Keratinocyte (primary cell): ENCODE measurements around the gene FMN2. TPM values are rescaled to one million over a fixed set of nuclear protein-coding genes. Genes with fewer than 3 reads are reported as not detected.

Experiments
- DNase-seq: peaks from one replicate; pipeline ENCODE4 v3.0.0-alpha.2; 2011; ENCODE audit warnings: low read depth, missing footprints, low spot score
- FAIRE-seq: peaks from 2 replicates; lab custom pipeline; 2011; peaks lifted over from hg19 to GRCh38; lab: Jason Lieb, UNC
- H2AFZ ChIP-seq: 2 replicates; pipeline ENCODE4 v1.6.0; 2012; ENCODE audit warnings: low read length, control low read depth, inconsistent platforms; ENCODE audit not compliant: control insufficient read depth
- H3K27ac ChIP-seq: 2 replicates; pipeline ENCODE4 v1.5.1; 2011; ENCODE audit warnings: low read length; ENCODE audit not compliant: control insufficient read depth, insufficient read depth
- H3K27me3 ChIP-seq: 3 replicates; pipeline ENCODE4 v1.6.0; 2011; ENCODE audit warnings: low read length; ENCODE audit not compliant: control insufficient read depth, insufficient read depth; ENCODE audit errors: extremely low read depth
- H3K36me3 ChIP-seq, 2 experiments: 2 replicates in 1 of 2; 3 replicates in 1 of 2; pipeline ENCODE4 v1.5.1; 2011; ENCODE audit warnings: low read length in 2 of 2, mild to moderate bottlenecking in 1 of 2; ENCODE audit not compliant: control insufficient read depth in 2 of 2, insufficient read depth in 2 of 2; ENCODE audit errors: extremely low read depth in 1 of 2
- H3K4me1 ChIP-seq: 3 replicates; pipeline ENCODE4 v1.5.1; 2011; ENCODE audit warnings: low read length; ENCODE audit not compliant: control insufficient read depth, insufficient read depth; ENCODE audit errors: extremely low read depth
- H3K4me2 ChIP-seq: 3 replicates; pipeline ENCODE4 v1.6.0; 2011; ENCODE audit warnings: low read depth, low read length; ENCODE audit not compliant: control insufficient read depth, insufficient read depth; ENCODE audit errors: extremely low read depth
- H3K4me3 ChIP-seq, 3 experiments: fragments of 200-600 bp in 1 of 3; sonication (generic) in 1 of 3; 2 replicates in 2 of 3; 3 replicates in 1 of 3; pipeline ENCODE4 v1.5.1; 2011 to 2016; ENCODE audit warnings: low read length in 3 of 3, mild to moderate bottlenecking in 3 of 3, control low read depth in 2 of 3, inconsistent platforms in 1 of 3, low read depth in 1 of 3, mixed read lengths in 1 of 3, mixed run types in 1 of 3, moderate library complexity in 1 of 3; ENCODE audit not compliant: control insufficient read depth in 2 of 3, insufficient read depth in 2 of 3; ENCODE audit errors: extremely low read depth in 1 of 3
- H3K79me2 ChIP-seq: 2 replicates; pipeline ENCODE4 v1.6.0; 2012; ENCODE audit warnings: low read length; ENCODE audit not compliant: control insufficient read depth, insufficient read depth
- H3K9ac ChIP-seq: 3 replicates; pipeline ENCODE4 v1.6.0; 2011; ENCODE audit warnings: low read length; ENCODE audit not compliant: control insufficient read depth, insufficient read depth; ENCODE audit errors: extremely low read depth
- H3K9me1 ChIP-seq: 3 replicates; pipeline ENCODE4 v1.6.0; 2011; ENCODE audit warnings: low read length; ENCODE audit not compliant: control insufficient read depth, insufficient read depth; ENCODE audit errors: extremely low read depth
- H3K9me3 ChIP-seq: 2 replicates; pipeline ENCODE4 v1.5.1; 2012; ENCODE audit warnings: low read depth, low read length; ENCODE audit not compliant: control insufficient read depth
- H4K20me1 ChIP-seq: 3 replicates; pipeline ENCODE4 v1.6.0; 2011; ENCODE audit warnings: low read length; ENCODE audit not compliant: control insufficient read depth, insufficient read depth; ENCODE audit errors: extremely low read depth
- CTCF ChIP-seq, 3 experiments: IDR thresholded peaks in 1 of 3; conservative IDR thresholded peaks in 1 of 3; optimal IDR thresholded peaks in 1 of 3; 2 replicates in 2 of 3; 3 replicates in 1 of 3; pipeline versions ENCODE3 to v1.5.1; 2011; ENCODE audit warnings: low read length in 3 of 3, mild to moderate bottlenecking in 3 of 3, moderate library complexity in 2 of 3, control low read depth in 1 of 3, inconsistent platforms in 1 of 3; ENCODE audit not compliant: insufficient read depth in 2 of 3; ENCODE audit errors: extremely low read depth in 1 of 3
- EZH2 ChIP-seq: IDR thresholded peaks from one replicate; pipeline ENCODE4 v1.6.1; 2012; ENCODE audit warnings: inconsistent platforms, mild to moderate bottlenecking, low read length, moderate library complexity
- dilution Hi-C: fragments of 300-500 bp; cut with MboI; formaldehyde crosslinking; loops from one replicate; pipeline ENCODE4 v1.7.0; 2020; ENCODE audit warnings: low sequenced_read_pairs; ENCODE audit not compliant: extremely low pct_ligation_motif_present
- polyA plus RNA-seq, 5 experiments: library from polyadenylated mRNA; depleted of rRNA in 3 of 5; stranded (reverse) in 3 of 5; stranded (forward) in 1 of 5; unstranded in 1 of 5; fragments of >200 nt; gene quantifications; 1 replicate in 1 of 5; 2 replicates in 3 of 5; 3 replicates in 1 of 5; pipeline versions ENCODE4 v1.2.1 to v1.2.3, GENCODE V29; 2011 to 2012; ENCODE audit warnings: missing spikeins in 2 of 5, low read depth in 1 of 5, low replicate concordance in 1 of 5

FMN2 gene
- polyA plus RNA-seq, 1 donor (not counting 4 experiments of a cell fraction or from before 2014, with no cell fraction given), result not detected

GRCh38 chr1:240086726-240087125, 5.0 kb upstream of the FMN2 start:
- no peak overlapping the region for H3K4me2 ChIP-seq

GRCh38 chr1:240090014-240090413, 1.7 kb upstream of the FMN2 start:
- no peak for TF ChIP-seq EZH2
- H3K79me2 ChIP-seq, result no peaks in the 10 kb centered on the region
- H3K4me3 ChIP-seq, result no peak overlapping the region
- no peaks in the 10 kb centered on the region for H4K20me1 ChIP-seq
- H3K9me1 ChIP-seq, result no peaks in the 10 kb centered on the region
- H3K27me3 ChIP-seq, result peaks cover 36% of the 10 kb centered on the region
- H3K9me3 ChIP-seq, result no peaks in the 10 kb centered on the region
- dilution Hi-C loops, result no loop called here
- no peak overlapping the region for H2AFZ ChIP-seq
- no peaks in the 10 kb centered on the region for H3K36me3 ChIP-seq
- FAIRE-seq (no peak), DNase-seq (no peak)
- no peak overlapping the region for H3K27ac ChIP-seq
- H3K4me2 ChIP-seq, result no peak overlapping the region
- H3K4me1 ChIP-seq, result no peaks in the 10 kb centered on the region
- H3K9ac ChIP-seq, result no peak overlapping the region

More at GRCh38 chr1:240086726-240087125, 5.0 kb upstream of the FMN2 start:
- Histone ChIP-seq H3K9me1 (no peaks in the 10 kb centered on the region), H3K27ac (no peak overlapping the region), H3K27me3 (peaks cover 9% of the 10 kb centered on the region), H3K9ac (no peak overlapping the region), H4K20me1 (no peaks in the 10 kb centered on the region), H2AFZ (no peak overlapping the region), H3K36me3 (no peaks in the 10 kb centered on the region), H3K4me1 (no peaks in the 10 kb centered on the region), H3K79me2 (no peaks in the 10 kb centered on the region), H3K4me3 (no peak overlapping the region), H3K9me3 (no peaks in the 10 kb centered on the region)
- TF ChIP-seq CTCF (optimal IDR thresholded peaks at IDR 0.05 in 1 of 3, IDR thresholded peaks at IDR 0.05 in 1 of 3, conservative IDR thresholded peaks at IDR 0.05 in 1 of 3; ENCODE audit: extremely low read depth in 1 of 3, insufficient read depth in 2 of 3, low read length in 3 of 3), result no peak
- no peak for TF ChIP-seq EZH2
- DNase-seq (no peak), FAIRE-seq (no peak)
- dilution Hi-C loops, result no loop called here

DNA sequence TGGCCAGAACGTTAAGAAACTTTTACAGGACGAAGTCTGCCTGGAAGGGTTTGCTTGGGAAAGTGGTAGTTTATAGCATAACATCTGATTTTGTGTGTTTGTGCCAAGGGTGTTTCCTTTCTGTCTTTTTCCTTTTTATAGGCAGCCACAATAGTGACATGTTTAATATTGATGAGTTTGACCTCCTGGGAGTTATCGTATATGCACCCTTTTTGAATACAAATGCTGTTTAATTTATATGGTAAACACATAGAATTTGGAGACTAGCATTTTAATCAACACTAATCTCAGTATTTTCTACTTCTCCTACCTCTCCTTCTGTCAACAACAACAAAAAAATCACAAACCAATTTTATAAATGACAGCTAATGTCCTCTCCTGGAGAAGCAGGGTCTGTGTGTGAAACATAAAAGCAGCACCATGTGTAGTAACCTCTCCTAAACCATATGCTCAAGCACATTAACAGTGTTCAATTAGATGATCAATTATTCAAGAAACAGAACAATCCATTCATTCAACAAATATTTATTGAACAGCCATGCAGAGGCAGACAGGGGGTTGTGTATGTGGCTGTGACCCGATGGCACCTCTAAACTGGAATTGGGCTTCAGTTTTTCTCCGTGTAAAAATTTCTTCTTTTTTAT, 604 bp upstream of the FMN2 start:
- peak; percentile 64 for TF ChIP-seq EZH2
- TF ChIP-seq CTCF (optimal IDR thresholded peaks at IDR 0.05 in 1 of 3, IDR thresholded peaks at IDR 0.05 in 1 of 3, conservative IDR thresholded peaks at IDR 0.05 in 1 of 3; ENCODE audit: extremely low read depth in 1 of 3, insufficient read depth in 2 of 3, low read length in 3 of 3), result no peak
- H3K36me3 ChIP-seq, result no peaks in the 10 kb centered on the region
- no peak overlapping the region for H3K4me3 ChIP-seq
- no peak overlapping the region for H3K4me2 ChIP-seq
- dilution Hi-C loops, result no loop called here
- FAIRE-seq (no peak), DNase-seq (no peak)
- peaks cover 36% of the 10 kb centered on the region for H3K27me3 ChIP-seq
- H3K9me3 ChIP-seq, result no peaks in the 10 kb centered on the region
- no peaks in the 10 kb centered on the region for H3K9me1 ChIP-seq
- H3K9ac ChIP-seq, result no peak overlapping the region
- H2AFZ ChIP-seq, result no peak overlapping the region
- no peaks in the 10 kb centered on the region for H3K79me2 ChIP-seq
- no peaks in the 10 kb centered on the region for H4K20me1 ChIP-seq
- H3K27ac ChIP-seq, result no peak overlapping the region
- no peaks in the 10 kb centered on the region for H3K4me1 ChIP-seq
